ENCODE measurements around the gene LIN37. TPM values are rescaled to one million over a fixed set of nuclear protein-coding genes. Genes with fewer than 3 reads are reported as not detected.
A peak's percentile ranks its signal among the peaks of the same experiment; 100 is the strongest.

The LIN37 gene, protein sequence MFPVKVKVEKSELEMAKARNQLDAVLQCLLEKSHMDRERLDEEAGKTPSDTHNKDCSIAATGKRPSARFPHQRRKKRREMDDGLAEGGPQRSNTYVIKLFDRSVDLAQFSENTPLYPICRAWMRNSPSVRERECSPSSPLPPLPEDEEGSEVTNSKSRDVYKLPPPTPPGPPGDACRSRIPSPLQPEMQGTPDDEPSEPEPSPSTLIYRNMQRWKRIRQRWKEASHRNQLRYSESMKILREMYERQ
- 10 to 100 TPM; 13.7 to 15.9 TPM for total RNA-seq

DNA sequence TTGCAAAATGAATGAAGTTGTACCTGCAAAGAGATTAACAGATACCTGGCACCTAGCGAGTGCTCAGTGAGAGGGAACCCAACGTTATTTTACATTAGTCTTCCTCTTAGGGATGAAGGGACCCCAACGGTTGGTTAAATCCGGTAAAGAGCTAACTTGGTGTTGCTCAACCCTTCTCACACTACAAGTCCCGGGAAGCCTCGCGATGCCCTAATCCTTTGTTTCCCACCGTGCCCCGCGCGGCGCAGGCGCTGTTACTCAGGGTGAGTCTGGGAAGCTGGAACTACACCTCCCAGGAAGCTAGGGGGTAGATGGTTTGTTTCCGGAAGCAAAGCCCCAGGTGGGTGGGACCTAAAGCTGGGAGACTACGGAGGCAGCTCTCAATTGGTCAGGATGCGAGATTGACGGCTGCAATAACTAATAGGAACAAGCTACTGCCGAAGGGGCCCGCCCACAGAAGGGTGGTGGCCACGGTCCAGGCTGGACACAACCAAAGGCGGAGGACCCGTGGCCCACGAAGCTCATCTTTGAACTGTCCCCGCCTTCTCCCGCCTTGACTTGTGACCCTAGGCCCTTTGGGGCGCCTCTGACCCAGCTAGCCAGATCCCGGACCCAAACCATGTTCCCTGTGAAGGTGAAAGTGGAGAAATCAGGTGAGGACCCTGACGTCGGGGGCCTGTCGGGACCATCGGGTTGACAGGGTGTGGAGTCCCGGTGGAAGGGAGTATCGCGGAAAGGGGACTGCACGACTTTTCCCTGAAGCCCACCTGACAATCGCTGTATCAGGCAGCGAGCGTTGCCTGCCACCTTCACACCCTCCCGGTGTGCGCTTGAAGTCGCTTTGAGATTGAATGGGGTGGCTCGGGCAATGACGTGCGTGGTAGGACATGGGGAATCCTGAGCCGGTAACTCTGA lies at the start of gene LIN37:
TSS of gene LIN37 (plus strand) at position 471 of the 915 bp plus-strand sequence. CDS start at position 620, 149 bp downstream.
- Mint-ChIP-seq H3K4me1 (peaks cover 49% of the 10 kb centered on the region), H3K36me3 (ENCODE audit: low read depth) (peaks cover 16% of the 10 kb centered on the region), H3K4me3 (peak within 1 kb of the TSS; percentile 99), H3K9me3 (no peaks in the 10 kb centered on the region), H3K27ac (peak within 1 kb of the TSS; percentile 96), H3K27me3 (no peaks in the 10 kb centered on the region)
- CTCF ChIA-PET: interaction anchor here (0.8 to 1.6 kb wide), 11 partner anchors 9 to 199 kb away, joined by 3 to 7 read pairs (median 4); no protein-coding TSS in a partner anchor
- DNase-seq: peak; percentile 100
- POLR2A ChIA-PET: interaction anchor here (0.6 to 0.7 kb wide), 2 partner anchors 10 to 33 kb away, joined by 3 read pairs; no protein-coding TSS in a partner anchor

GRCh38 chr19:35702223-35703012 lies 46.0 kb upstream of the LIN37 start:
- peaks cover 10% of the 10 kb centered on the region for H3K4me1 Mint-ChIP-seq
- H3K27me3 Mint-ChIP-seq: no peaks in the 10 kb centered on the region
- peak overlapping the region; percentile 78 for H3K4me3 Mint-ChIP-seq
- DNase-seq: peak; percentile 97
- CTCF ChIA-PET: interaction anchor here (0.6 to 2.8 kb wide), 12 partner anchors 8 to 229 kb away, joined by 3 to 26 read pairs (median 4); no protein-coding TSS in a partner anchor
- H3K9me3 Mint-ChIP-seq: no peaks in the 10 kb centered on the region
- H3K27ac Mint-ChIP-seq: peak overlapping the region; percentile 94
- no peaks in the 10 kb centered on the region for H3K36me3 Mint-ChIP-seq (ENCODE audit: low read depth)
- POLR2A ChIA-PET: interaction anchor here (3.0 kb wide), 1 partner anchor 10 kb away, joined by 31 read pairs; no protein-coding TSS in a partner anchor

- Mint-ChIP-seq H3K4me1 (peaks cover 10% of the 10 kb centered on the region), H3K36me3 (ENCODE audit: low read depth) (no peaks in the 10 kb centered on the region), H3K27ac (no peak overlapping the region), H3K4me3 (no peak overlapping the region), H3K9me3 (no peaks in the 10 kb centered on the region), H3K27me3 (no peaks in the 10 kb centered on the region)
- POLR2A ChIA-PET: interaction anchor here (0.5 to 3.0 kb wide), 2 partner anchors 9 to 15 kb away, joined by 4 to 31 read pairs; no protein-coding TSS in a partner anchor
- no peak for DNase-seq
- CTCF ChIA-PET: interaction anchor here (0.6 to 2.8 kb wide), 12 partner anchors 9 to 961 kb away, joined by 3 to 26 read pairs (median 4); no protein-coding TSS in a partner anchor
Observed at GRCh38 chr19:35703343-35703742, 45.0 kb upstream of the LIN37 start.

DNA sequence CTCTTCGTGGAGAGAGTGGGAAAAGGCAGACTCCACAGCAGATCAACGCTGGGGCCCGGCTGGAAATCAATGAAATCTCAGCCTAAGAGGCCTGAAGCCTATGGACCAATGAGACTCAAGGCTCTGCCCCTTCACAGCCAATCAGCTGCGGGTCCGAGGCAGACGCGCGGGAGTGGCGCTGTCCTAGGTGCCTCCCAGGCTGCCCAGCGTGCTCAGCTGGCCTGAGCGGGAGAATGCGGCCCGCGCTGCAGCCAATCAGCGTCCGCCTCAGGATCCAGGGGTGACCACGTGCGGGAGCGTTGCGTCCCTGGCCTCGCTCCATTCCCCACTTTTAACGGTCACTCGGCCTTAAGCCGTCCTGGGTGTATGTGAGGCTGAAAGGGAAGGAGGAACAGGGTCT lies 44.2 kb upstream of the LIN37 start, which contains the start of gene ZBTB32:
TSS of gene ZBTB32 (plus strand) at position 341 of the 400 bp plus-strand sequence. CDS start 10,069 bp downstream, outside the sequence.
- Mint-ChIP-seq H3K9me3 (no peaks in the 10 kb centered on the region), H3K27ac (no peak within 1 kb of the TSS), H3K27me3 (no peaks in the 10 kb centered on the region), H3K4me3 (no peak within 1 kb of the TSS), H3K4me1 (peaks cover 6% of the 10 kb centered on the region), H3K36me3 (ENCODE audit: low read depth) (no peaks in the 10 kb centered on the region)
- CTCF ChIA-PET: interaction anchor here (2.0 to 2.4 kb wide), 2 partner anchors 9 to 36 kb away, joined by 8 to 11 read pairs; no protein-coding TSS in a partner anchor
- no peak for DNase-seq
- POLR2A ChIA-PET: no interaction called here

DNA sequence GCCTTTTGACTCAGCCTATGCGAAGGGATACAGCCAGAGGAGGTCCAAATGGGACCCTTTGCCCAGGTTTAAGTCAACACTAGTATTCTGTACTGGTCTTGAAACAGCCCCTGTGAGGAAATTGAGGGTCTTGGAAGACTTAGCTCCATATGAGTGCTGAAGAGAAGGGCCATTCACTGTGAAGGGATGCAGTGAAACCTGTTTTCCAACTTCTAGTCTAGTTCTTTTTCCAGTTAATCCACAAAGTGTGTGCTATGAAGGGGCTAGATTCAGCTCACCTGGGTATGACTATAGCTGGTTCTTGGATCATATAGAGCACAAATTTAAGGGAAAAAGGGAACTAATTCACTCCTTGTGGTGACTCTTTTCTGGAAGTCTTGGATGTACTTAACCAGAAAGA lies 40.0 kb upstream of the LIN37 start:
- H3K27ac Mint-ChIP-seq: no peak overlapping the region
- ChIA-PET POLR2A (no interaction called here), CTCF (interaction anchor here (0.7 to 1.2 kb wide), 5 partner anchors 14 to 555 kb away, joined by 3 to 5 read pairs (median 4); no protein-coding TSS in a partner anchor)

DNA sequence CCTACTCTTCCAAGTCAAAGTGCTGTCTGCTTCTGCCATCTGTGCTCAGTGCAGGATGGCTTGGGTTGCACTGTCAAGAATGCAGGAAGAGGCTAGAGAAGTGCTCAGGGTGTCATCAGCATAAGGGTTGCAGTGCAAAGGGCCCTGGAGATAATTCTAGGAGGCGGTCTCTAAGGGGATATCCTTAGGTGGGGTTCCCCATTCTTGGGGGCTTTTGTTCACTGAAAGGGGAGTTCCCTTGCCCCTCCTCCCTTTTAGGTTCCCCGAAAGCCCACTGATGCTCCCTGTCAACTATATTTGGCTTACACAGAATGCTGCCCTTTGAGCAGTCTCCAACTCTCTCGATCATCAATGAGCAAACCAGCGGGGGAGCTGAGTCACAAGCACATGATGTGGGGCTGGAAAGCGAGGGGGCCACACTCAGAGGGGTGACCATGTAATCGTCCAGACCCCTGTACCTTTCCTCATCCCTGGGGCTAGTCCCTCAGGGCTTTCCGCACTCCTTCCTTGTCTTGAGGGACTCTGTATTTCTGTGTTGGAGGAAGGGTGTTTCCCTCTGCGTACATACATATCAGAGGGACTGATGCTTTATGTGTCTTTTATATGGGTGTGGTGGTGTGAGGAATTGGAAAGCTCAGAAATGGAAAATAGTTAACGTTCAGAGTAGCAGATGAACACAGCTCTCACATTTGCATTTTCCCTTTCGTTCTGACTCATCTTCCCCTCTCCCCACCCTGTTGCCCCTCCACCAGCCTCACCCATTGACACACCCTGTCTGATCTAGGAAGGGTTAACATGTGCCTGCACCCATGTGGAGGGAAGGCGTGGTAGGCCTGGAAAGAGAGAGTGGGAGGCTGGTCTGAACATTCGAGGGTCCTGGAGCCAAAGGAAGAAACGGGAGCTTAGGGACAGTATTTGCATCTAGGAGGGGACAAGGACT lies 37.3 kb upstream of the LIN37 start:
- ChIA-PET POLR2A (interaction anchor here (0.6 to 4.3 kb wide), 4 partner anchors 9 to 17 kb away, joined by 3 to 31 read pairs (median 8); no protein-coding TSS in a partner anchor), CTCF (interaction anchor here (0.7 to 6.0 kb wide), 3 partner anchors 9 to 26 kb away, joined by 5 to 72 read pairs (median 26); no protein-coding TSS in a partner anchor)
- H3K4me3 Mint-ChIP-seq: peak overlapping the region; percentile 37
- H3K9me3 Mint-ChIP-seq: no peaks in the 10 kb centered on the region
- no peaks in the 10 kb centered on the region for H3K27me3 Mint-ChIP-seq
- H3K27ac Mint-ChIP-seq: peak overlapping the region; percentile 99
- H3K36me3 Mint-ChIP-seq (ENCODE audit: low read depth): peaks cover 2% of the 10 kb centered on the region
- DNase-seq: peak; percentile 64
- peaks cover 63% of the 10 kb centered on the region for H3K4me1 Mint-ChIP-seq

More for the DNA sequence above, 40.0 kb upstream of the LIN37 start:
- no peak for DNase-seq
- peaks cover 2% of the 10 kb centered on the region for H3K36me3 Mint-ChIP-seq (ENCODE audit: low read depth)
- no peaks in the 10 kb centered on the region for H3K9me3 Mint-ChIP-seq
- H3K4me3 Mint-ChIP-seq: no peak overlapping the region
- peaks cover 37% of the 10 kb centered on the region for H3K4me1 Mint-ChIP-seq
- H3K27me3 Mint-ChIP-seq: no peaks in the 10 kb centered on the region

DNA sequence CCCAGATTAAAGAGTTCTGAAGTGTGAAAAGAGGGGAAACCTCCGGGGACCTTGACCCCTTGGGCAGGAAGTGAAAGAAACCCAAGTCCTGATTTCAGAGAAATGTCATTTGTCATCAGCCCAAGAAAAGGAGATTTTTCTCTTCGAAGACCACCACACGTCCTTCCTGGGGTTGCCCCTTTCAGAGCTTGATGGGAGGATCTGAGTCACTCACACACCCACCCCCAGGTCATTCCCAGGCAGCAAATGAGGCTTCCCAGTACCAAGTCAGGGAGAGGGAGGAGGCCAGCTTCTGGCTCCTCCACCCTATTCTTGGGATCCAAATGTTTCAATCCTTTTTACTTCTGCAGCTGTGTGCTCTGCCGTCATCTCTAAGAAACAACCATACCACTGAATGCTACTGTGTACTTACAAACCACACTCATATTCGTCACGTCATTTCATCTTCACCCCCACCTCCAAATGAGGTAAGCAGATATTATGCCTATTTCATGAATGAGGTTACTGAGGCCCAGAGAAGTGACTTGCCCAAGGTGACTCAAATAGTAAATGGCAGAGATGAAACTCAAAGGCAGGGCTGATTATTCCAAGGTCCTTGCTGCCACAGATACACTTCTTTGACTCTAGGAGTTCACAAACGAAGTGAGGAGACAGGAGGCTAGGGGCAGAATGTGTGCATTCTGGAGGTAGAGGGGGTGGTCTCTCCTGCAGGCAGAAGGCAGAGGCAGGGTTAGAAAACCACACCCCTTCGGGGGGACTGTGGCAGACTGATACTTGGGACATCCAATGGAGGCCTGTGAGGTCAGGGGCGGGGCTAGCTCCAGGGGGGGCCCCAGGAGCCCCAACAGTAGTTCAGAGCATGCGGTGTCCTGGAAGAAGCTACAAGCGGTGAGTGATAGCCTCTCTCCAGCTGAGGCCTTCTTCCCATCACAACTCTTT lies 35.5 kb upstream of the LIN37 start:
- Mint-ChIP-seq H3K4me1 (peaks cover 70% of the 10 kb centered on the region), H3K9me3 (no peaks in the 10 kb centered on the region)

GRCh38 chr19:35713506-35713850 lies 34.9 kb upstream of the LIN37 start:
- no peak for DNase-seq
- Mint-ChIP-seq H3K9me3 (no peaks in the 10 kb centered on the region), H3K4me3 (peak overlapping the region; percentile 87), H3K27me3 (no peaks in the 10 kb centered on the region), H3K27ac (peak overlapping the region; percentile 99), H3K36me3 (ENCODE audit: low read depth) (peaks cover 6% of the 10 kb centered on the region), H3K4me1 (peaks cover 70% of the 10 kb centered on the region)
- POLR2A ChIA-PET: interaction anchor here (0.5 to 4.3 kb wide), 2 partner anchors 11 to 106 kb away, joined by 3 to 31 read pairs; no protein-coding TSS in a partner anchor
- CTCF ChIA-PET: interaction anchor here (1.4 to 6.0 kb wide), 7 partner anchors 8 to 34 kb away, joined by 3 to 72 read pairs (median 6); partner anchors contain the start of genes LIN37, PSENEN, U2AF1L4 and ZBTB32

More for the DNA sequence above, 35.5 kb upstream of the LIN37 start:
- Mint-ChIP-seq H3K36me3 (ENCODE audit: low read depth) (peaks cover 6% of the 10 kb centered on the region), H3K27me3 (no peaks in the 10 kb centered on the region), H3K4me3 (peak overlapping the region; percentile 87), H3K27ac (peak overlapping the region; percentile 99)
- ChIA-PET CTCF (interaction anchor here (0.6 to 6.0 kb wide), 9 partner anchors 8 to 96 kb away, joined by 3 to 72 read pairs (median 5); partner anchors contain the start of genes IGFLR1, LIN37, PSENEN and U2AF1L4), POLR2A (interaction anchor here (0.5 to 4.3 kb wide), 3 partner anchors 10 to 107 kb away, joined by 3 to 31 read pairs (median 3); no protein-coding TSS in a partner anchor)
- DNase-seq: peak; percentile 67

DNA sequence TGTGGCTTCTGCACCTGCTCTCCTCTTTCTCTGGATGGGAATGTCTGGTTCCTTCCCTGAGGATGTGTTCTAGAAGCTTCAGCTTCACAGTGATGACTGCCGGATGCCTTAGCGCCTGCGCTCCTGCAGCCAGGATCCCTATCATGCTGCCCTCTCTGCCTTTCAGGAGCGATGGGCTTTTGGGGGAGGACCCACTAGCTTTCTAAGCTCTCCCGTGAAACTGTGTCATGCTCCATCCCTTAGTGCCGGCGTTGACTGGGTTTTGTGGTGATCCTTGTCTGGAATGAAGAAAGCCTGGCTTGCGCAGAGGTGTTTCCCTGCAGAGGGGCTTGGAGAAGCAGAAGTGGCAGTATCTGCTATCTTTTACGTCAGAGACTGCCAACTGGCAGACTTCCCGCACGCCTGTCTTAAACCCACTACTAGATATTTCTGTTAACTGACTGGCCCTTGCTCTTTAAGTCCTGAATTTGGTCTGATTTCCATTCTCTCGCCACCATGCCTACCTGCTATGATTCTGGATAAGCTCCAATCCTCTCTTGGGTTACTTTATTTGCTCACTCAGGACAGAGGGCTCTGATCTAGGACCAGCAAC lies 34.4 kb upstream of the LIN37 start:
- Mint-ChIP-seq H3K36me3 (ENCODE audit: low read depth) (peaks cover 6% of the 10 kb centered on the region), H3K4me3 (peak overlapping the region; percentile 87), H3K4me1 (peaks cover 74% of the 10 kb centered on the region), H3K27ac (peak overlapping the region; percentile 99), H3K27me3 (no peaks in the 10 kb centered on the region), H3K9me3 (no peaks in the 10 kb centered on the region)
- ChIA-PET CTCF (interaction anchor here (0.6 to 6.0 kb wide), 8 partner anchors 9 to 217 kb away, joined by 3 to 72 read pairs (median 8); partner anchors contain the start of genes LIN37, PSENEN, U2AF1L4 and ZBTB32), POLR2A (interaction anchor here (0.5 to 4.3 kb wide), 3 partner anchors 12 to 300 kb away, joined by 3 to 31 read pairs (median 3); no protein-coding TSS in a partner anchor)
- no peak for DNase-seq

All from activated CD4-positive, alpha-beta T cell treated with anti-CD3 and anti-CD28 coated beads, Interleukin-2, amount 10 ng/mL, durations not matched to agents 7 days and 5 days (primary cell).